Heart left ventricle (tissue), 13 donors: ENCODE measurements around the gene SLC51A.

Experiments
- POLR2A ChIP-seq, 2 donors: fragments of 450-650 bp; IDR thresholded peaks; one replicate each; pipeline ENCODE4 v1.6.1; 2017; ENCODE audit warnings: antibody characterized with exemption in 2 of 2, mild to moderate bottlenecking in 2 of 2, moderate library complexity in 2 of 2
- TF ChIP-seq, protein P1 (sequence below), 12 donors: fragments of 200-600 bp; sonication (generic) in 4 of 12; IDR thresholded peaks; one replicate each; pipeline versions ENCODE4 v1.5.0 to v1.8.0; 2018 to 2022; ENCODE audit warnings: antibody characterized with exemption in 12 of 12, mild to moderate bottlenecking in 5 of 12
- donor health status: ischemic (EF 13 %, LVEDD 7.1; RV severe dilation, severe dysfunction).
- donor health status: DM: no; HTN: yes; CAD: no.
- donor health status: DM: no; HTN: no; CAD: no.
- donor health status: ischemic (EF 25% LVEDD 6.9; RV normal size, moderate dysfunction).
- donor health status: ischemic (EF 25% LVEDD 5.7; RV mildly dilated, moderate dysfunction).
- donor health status: ischemic (EF 35%, LVEDD 5.7; RV mildly dilated, moderate dysfunction).
- donor health status: nonischemic (EF 11% LVEDD 7.7; RV severe dilation, severe dysfunction).
- donor health status: DM: yes; HTN: yes; CAD: no.
- donor health status: PGD.
- donor health status: ischemic (EF 29% LVEDD 5.4; RV normal size, mild dysfunction).
- donor health status: nonischemic (EF 23%, LVEDD 6.1; RV moderate dilation, normal function).

DNA sequence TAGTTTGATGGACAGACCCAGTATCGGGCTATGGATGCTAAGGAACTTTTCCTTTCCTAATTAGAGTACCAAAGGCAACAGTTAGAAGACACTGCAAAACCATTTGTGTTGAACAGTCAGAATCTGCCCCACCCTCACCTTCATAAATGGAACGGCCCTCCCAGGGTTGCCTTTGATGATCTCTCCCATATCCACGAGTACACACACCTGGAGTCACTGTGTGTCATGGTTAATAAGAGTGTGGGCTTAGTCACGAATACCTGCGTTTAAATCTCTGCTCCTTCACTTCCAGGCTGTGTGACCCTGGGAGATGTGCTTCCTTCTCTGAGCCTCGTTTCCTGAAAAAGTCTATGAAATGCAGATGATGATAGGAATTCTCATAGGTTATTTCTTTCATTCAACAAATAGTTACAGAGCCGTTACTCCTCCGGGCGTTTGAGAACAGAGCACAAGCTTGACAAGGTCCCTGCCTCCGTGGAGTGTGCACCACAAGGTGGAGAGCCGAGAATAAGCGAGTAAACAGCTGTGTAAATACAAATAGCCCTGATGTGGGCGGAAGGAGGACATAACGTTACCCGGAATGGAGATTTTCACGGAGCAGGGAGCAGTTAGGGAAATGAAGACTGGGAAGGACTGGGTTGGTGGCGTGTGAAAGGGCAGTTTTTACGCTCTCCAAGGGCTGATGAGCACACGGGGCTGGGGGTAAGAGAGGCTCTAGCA lies 6.7 kb downstream of the SLC51A start:
- TF ChIP-seq, protein P1, sequence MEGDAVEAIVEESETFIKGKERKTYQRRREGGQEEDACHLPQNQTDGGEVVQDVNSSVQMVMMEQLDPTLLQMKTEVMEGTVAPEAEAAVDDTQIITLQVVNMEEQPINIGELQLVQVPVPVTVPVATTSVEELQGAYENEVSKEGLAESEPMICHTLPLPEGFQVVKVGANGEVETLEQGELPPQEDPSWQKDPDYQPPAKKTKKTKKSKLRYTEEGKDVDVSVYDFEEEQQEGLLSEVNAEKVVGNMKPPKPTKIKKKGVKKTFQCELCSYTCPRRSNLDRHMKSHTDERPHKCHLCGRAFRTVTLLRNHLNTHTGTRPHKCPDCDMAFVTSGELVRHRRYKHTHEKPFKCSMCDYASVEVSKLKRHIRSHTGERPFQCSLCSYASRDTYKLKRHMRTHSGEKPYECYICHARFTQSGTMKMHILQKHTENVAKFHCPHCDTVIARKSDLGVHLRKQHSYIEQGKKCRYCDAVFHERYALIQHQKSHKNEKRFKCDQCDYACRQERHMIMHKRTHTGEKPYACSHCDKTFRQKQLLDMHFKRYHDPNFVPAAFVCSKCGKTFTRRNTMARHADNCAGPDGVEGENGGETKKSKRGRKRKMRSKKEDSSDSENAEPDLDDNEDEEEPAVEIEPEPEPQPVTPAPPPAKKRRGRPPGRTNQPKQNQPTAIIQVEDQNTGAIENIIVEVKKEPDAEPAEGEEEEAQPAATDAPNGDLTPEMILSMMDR (IDR thresholded peaks at IDR 0.05), result no peak
- TF ChIP-seq POLR2A (IDR thresholded peaks at IDR 0.05), result no peak
